Osteoblast (primary cell): ENCODE data around the gene CAMTA1. TPM values are rescaled to one million over a fixed set of nuclear protein-coding genes. Genes with fewer than 3 reads are reported as not detected.

Source experiments
- DNase-seq: peaks from one replicate; pipeline ENCODE4 v3.0.0; 2011; ENCODE audit warnings: low spot score, mixed read lengths; ENCODE audit not compliant: insufficient read length; ENCODE audit errors: missing footprints
- H2AFZ ChIP-seq: 2 replicates; pipeline ENCODE4 v1.6.0; 2011; ENCODE audit warnings: mild to moderate bottlenecking, low read length
- H3K27ac ChIP-seq: 2 replicates; pipeline ENCODE4 v1.5.1; 2011; ENCODE audit warnings: mild to moderate bottlenecking, low read depth, low read length, moderate library complexity
- H3K27me3 ChIP-seq: 2 replicates; pipeline ENCODE4 v1.6.0; 2012; ENCODE audit warnings: mild to moderate bottlenecking, control low read depth, inconsistent platforms, low read length, moderate library complexity; ENCODE audit not compliant: insufficient read depth
- H3K36me3 ChIP-seq: 2 replicates; pipeline ENCODE4 v1.5.1; 2011; ENCODE audit warnings: mild to moderate bottlenecking, low read length, control low read depth, moderate library complexity; ENCODE audit not compliant: insufficient read depth
- H3K4me1 ChIP-seq: 2 replicates; pipeline ENCODE4 v1.5.1; 2011; ENCODE audit warnings: mild to moderate bottlenecking, low read length, control low read depth, moderate library complexity; ENCODE audit not compliant: insufficient read depth
- H3K4me2 ChIP-seq: 2 replicates; pipeline ENCODE4 v1.6.0; 2011; ENCODE audit warnings: mild to moderate bottlenecking, low read length; ENCODE audit not compliant: insufficient read depth
- H3K4me3 ChIP-seq: fragments of 200-600 bp; sonication (generic); 3 replicates; pipeline ENCODE4 v1.5.1; 2012; ENCODE audit warnings: mild to moderate bottlenecking, low read length, inconsistent platforms; ENCODE audit not compliant: insufficient read depth
- H3K79me2 ChIP-seq: 2 replicates; pipeline ENCODE4 v1.6.0; 2012; ENCODE audit warnings: mild to moderate bottlenecking, low read length, control low read depth, inconsistent platforms; ENCODE audit not compliant: insufficient read depth
- H3K9me3 ChIP-seq: 2 replicates; pipeline ENCODE4 v1.5.1; 2011; ENCODE audit warnings: low read depth, low read length, control low read depth
- H4K20me1 ChIP-seq: 2 replicates; pipeline ENCODE4 v1.6.0; 2012; ENCODE audit warnings: mild to moderate bottlenecking, low read length, control low read depth; ENCODE audit not compliant: insufficient read depth
- CTCF ChIP-seq: IDR thresholded peaks from 2 replicates; pipeline ENCODE4 v1.5.1; 2011; ENCODE audit warnings: mild to moderate bottlenecking, low read depth, low read length, moderate library complexity; ENCODE audit errors: extremely low read depth
- total RNA-seq: library from RNA; depleted of rRNA; stranded (reverse); fragments of >200 nt; gene quantifications from 2 replicates; pipeline ENCODE4 v1.2.3, GENCODE V29; 2012

Gene CAMTA1
- total RNA-seq, 1 donor: 47.4 TPM

- peak; percentile 46 for DNase-seq
- H3K4me2 ChIP-seq: peak overlapping the region; percentile 25
- H2AFZ ChIP-seq: peak overlapping the region; percentile 56
These were observed 467.8 kb downstream of the CAMTA1 start for GRCh38 chr1:7253118-7253480.

GRCh38 chr1:7253988-7254587 lies 468.8 kb downstream of the CAMTA1 start:
- TF ChIP-seq CTCF: no peak
- DNase-seq: no peak
- Histone ChIP-seq H3K4me2 (no peak overlapping the region), H2AFZ (no peak overlapping the region), H3K4me3 (no peak overlapping the region), H3K9me3 (no peaks in the 10 kb centered on the region), H3K79me2 (no peaks in the 10 kb centered on the region), H3K27ac (peak overlapping the region; percentile 44), H3K4me1 (peaks cover 15% of the 10 kb centered on the region), H3K27me3 (no peaks in the 10 kb centered on the region), H4K20me1 (no peaks in the 10 kb centered on the region), H3K36me3 (no peaks in the 10 kb centered on the region)

More at GRCh38 chr1:7253118-7253480, 467.8 kb downstream of the CAMTA1 start:
- no peak for TF ChIP-seq CTCF
- Histone ChIP-seq H3K4me3 (no peak overlapping the region), H3K27me3 (no peaks in the 10 kb centered on the region), H3K36me3 (no peaks in the 10 kb centered on the region), H4K20me1 (no peaks in the 10 kb centered on the region), H3K9me3 (no peaks in the 10 kb centered on the region), H3K27ac (peak overlapping the region; percentile 44), H3K4me1 (peaks cover 15% of the 10 kb centered on the region), H3K79me2 (no peaks in the 10 kb centered on the region)

- no peak for TF ChIP-seq CTCF
- H2AFZ ChIP-seq: peak overlapping the region; percentile 69
These were observed 470.2 kb downstream of the CAMTA1 start for GRCh38 chr1:7255303-7256058.

GRCh38 chr1:7256526-7256925 lies 471.3 kb downstream of the CAMTA1 start:
- Histone ChIP-seq H3K9me3 (no peaks in the 10 kb centered on the region), H3K27ac (no peak overlapping the region), H3K4me1 (peaks cover 15% of the 10 kb centered on the region), H4K20me1 (no peaks in the 10 kb centered on the region), H3K27me3 (no peaks in the 10 kb centered on the region), H3K4me2 (no peak overlapping the region), H2AFZ (no peak overlapping the region), H3K36me3 (no peaks in the 10 kb centered on the region), H3K4me3 (no peak overlapping the region), H3K79me2 (no peaks in the 10 kb centered on the region)
- DNase-seq: no peak
- no peak for TF ChIP-seq CTCF

More at GRCh38 chr1:7255303-7256058, 470.2 kb downstream of the CAMTA1 start:
- H3K4me2 ChIP-seq: no peak overlapping the region
- no peaks in the 10 kb centered on the region for H3K36me3 ChIP-seq
- H3K4me1 ChIP-seq: peaks cover 15% of the 10 kb centered on the region
- no peak overlapping the region for H3K4me3 ChIP-seq
- no peaks in the 10 kb centered on the region for H3K79me2 ChIP-seq
- peak; percentile 87 for DNase-seq
- H3K27me3 ChIP-seq: no peaks in the 10 kb centered on the region
- no peak overlapping the region for H3K27ac ChIP-seq
- H4K20me1 ChIP-seq: no peaks in the 10 kb centered on the region
- H3K9me3 ChIP-seq: no peaks in the 10 kb centered on the region
